IPS DF 4.7 (cell line): Measurements from ENCODE around the gene DNAJC3.

ENCODE experiments used
- DNase-seq: peaks from one replicate; pipeline ENCODE4 v3.0.0-alpha.2; 2013; ENCODE audit warnings: low spot score; ENCODE audit errors: extremely low read depth

DNAJC3 gene

DNA sequence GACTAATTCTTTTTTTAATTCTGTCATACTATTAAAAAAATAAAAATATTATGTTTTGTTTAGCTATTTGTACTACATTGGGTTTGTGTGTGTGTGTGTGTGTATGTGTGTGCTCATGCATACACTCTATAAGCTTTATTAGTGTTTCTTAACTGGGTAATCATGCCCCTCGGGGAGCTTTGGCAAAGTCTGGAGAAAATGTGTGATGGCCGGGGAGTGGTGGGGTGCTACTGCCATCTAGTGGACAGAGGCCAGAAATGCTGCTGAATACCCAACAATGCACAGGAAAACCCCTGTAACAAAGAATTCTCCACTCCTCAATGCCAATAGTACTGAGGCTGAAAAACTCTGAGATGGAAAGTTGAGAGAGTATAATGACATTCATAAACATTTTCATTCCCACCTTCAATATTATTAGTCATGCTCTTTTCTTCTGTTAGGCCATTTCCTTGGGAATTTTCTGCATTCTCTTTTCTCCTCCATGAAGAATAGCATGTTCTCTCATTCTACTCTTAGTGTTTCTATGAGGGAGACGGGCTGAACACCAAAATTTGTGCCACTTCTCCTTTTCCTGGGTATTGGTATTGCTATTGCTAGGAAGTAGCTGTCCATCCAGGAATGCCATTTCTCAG lies 157.3 kb downstream of the DNAJC3 start:
- DNase-seq, result peak; percentile 41

GRCh38 chr13:95841894-95842293 lies 165.0 kb downstream of the DNAJC3 start:
- no peak for DNase-seq

DNA sequence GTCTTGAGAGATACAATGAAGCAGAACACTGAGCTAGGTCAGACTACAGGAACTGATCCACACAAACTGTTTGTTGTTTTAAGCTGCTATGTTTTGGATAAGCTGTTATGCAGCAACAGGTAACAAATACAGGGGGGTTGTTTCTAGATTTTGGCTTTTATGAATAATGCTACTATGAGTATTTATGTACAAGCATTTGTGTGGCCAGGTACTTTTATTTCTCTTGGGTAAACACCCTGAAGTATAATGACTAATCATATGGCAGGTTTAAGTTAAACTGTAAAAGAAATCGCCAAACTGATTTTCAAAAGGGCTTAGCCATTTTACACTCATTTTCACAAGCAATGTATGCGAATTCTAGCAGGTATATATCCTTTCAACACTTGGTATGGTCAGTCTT lies 166.0 kb downstream of the DNAJC3 start:
- DNase-seq, result no peak
